PFSK-1 (cell line): ENCODE measurements around the gene HOXA4.

Experiments used
- FOXP2 ChIP-seq: optimal IDR thresholded peaks from 2 replicates; pipeline ENCODE3; 2011; ENCODE audit warnings: borderline replicate concordance, control low read depth, inconsistent platforms; ENCODE audit not compliant: insufficient read depth; ENCODE audit errors: extremely low read length, extremely low read depth
- POLR2AphosphoS5 ChIP-seq: IDR thresholded peaks from 2 replicates; pipeline ENCODE4 v1.6.1; 2012; ENCODE audit warnings: low read depth, mild to moderate bottlenecking, control low read depth, low read length, moderate library complexity
- SIN3A ChIP-seq: IDR thresholded peaks from 2 replicates; pipeline ENCODE4 v1.6.1; 2012; ENCODE audit warnings: mild to moderate bottlenecking, low read length, moderate library complexity, borderline replicate concordance; ENCODE audit not compliant: insufficient read depth
- TAF1 ChIP-seq: IDR thresholded peaks from 2 replicates; pipeline ENCODE4 v1.6.1; 2012; ENCODE audit warnings: low read length, control low read depth, borderline replicate concordance; ENCODE audit not compliant: insufficient read depth
- TF ChIP-seq, protein P1 (sequence below), 2 experiments: IDR thresholded peaks; 2 replicates each; pipeline versions ENCODE4 v1.6.1 to v1.8.0; 2011 to 2012; ENCODE audit warnings: low read depth in 2 of 2, low read length in 2 of 2, control low read depth in 1 of 2, inconsistent platforms in 1 of 2, mild to moderate bottlenecking in 1 of 2, moderate library complexity in 1 of 2; ENCODE audit not compliant: insufficient read depth in 1 of 2

DNA sequence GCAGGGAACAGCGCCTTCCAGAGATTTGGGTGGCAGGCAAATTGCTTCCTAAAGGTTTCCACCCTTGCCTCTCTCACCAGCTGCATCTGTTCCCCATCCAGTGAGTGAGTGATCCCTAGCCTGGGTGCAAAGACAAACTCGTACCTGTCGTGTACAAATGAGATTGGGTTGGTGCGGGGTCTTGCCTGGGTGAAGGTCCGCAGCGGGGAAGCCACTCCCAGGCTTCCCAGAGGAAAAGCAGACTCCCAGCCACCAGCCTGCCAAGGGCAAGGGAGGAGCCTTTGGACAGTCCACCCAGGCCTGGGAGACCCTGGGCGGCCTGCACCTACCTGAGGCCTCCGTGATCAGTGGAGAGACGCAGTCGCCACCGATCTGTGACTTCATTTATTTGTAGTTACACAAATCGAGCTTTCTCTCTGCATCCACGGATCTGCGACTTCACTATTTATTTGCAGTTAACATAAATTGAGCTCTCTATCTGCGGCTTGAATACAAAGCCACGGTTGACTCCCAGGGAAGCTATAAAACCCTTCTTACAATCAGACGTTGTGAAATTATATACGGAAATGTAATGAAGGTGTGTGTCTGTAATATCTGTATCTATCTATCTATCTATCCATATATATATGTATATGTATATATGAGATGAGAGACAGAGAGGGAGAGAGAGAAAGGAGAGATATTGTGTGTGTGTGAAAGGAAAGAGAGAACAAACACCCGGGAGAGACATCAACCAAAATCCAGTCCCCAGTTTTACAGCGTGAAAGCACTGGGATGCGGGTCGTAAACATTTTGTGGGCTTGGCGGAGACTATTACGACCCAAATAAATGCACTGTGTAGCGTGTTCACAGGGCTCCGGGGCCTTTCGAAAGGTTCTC is 28.9 kb upstream of the HOXA4 start:
- TF ChIP-seq TAF1 = no peak
- TF ChIP-seq POLR2AphosphoS5 = no peak
- TF ChIP-seq, protein P1, sequence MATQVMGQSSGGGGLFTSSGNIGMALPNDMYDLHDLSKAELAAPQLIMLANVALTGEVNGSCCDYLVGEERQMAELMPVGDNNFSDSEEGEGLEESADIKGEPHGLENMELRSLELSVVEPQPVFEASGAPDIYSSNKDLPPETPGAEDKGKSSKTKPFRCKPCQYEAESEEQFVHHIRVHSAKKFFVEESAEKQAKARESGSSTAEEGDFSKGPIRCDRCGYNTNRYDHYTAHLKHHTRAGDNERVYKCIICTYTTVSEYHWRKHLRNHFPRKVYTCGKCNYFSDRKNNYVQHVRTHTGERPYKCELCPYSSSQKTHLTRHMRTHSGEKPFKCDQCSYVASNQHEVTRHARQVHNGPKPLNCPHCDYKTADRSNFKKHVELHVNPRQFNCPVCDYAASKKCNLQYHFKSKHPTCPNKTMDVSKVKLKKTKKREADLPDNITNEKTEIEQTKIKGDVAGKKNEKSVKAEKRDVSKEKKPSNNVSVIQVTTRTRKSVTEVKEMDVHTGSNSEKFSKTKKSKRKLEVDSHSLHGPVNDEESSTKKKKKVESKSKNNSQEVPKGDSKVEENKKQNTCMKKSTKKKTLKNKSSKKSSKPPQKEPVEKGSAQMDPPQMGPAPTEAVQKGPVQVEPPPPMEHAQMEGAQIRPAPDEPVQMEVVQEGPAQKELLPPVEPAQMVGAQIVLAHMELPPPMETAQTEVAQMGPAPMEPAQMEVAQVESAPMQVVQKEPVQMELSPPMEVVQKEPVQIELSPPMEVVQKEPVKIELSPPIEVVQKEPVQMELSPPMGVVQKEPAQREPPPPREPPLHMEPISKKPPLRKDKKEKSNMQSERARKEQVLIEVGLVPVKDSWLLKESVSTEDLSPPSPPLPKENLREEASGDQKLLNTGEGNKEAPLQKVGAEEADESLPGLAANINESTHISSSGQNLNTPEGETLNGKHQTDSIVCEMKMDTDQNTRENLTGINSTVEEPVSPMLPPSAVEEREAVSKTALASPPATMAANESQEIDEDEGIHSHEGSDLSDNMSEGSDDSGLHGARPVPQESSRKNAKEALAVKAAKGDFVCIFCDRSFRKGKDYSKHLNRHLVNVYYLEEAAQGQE (IDR thresholded peaks at IDR 0.05; ENCODE audit: insufficient read depth in 1 of 2, low read depth in 2 of 2, low read length in 2 of 2) = no peak
- no peak for TF ChIP-seq SIN3A
- no peak for TF ChIP-seq FOXP2
